Dedifferentiated amniotic fluid mesenchymal stem cell (primary cell): ENCODE results near the gene MACROD2.

Source experiments
- DNase-seq: peaks from one replicate; pipeline ENCODE4 v3.0.0-alpha.2; 2016; ENCODE audit errors: extremely low spot score

The MACROD2 gene

DNA sequence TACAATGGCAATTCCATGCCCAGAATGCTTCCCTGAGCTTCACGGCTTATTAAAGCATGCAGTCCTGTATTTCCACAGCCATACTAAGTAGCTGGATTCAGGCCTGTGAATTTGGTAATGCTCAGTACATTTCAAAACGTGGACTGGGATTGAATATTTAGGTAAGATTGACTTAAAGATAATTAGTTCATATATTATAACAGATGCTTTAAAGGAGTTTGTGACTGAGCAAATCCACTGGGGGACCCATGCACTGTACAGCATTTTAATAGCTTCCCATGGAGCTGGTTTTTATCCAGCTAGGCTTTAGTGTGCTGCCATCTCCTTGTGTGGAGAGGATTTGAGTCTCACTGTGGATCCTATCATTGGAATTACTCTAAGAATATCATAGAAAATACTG, 763.0 kb downstream of the MACROD2 start:
- DNase-seq = no peak

- no peak for DNase-seq
Measured at GRCh38 chr20:14759979-14760378, 764.7 kb downstream of the MACROD2 start.

DNA sequence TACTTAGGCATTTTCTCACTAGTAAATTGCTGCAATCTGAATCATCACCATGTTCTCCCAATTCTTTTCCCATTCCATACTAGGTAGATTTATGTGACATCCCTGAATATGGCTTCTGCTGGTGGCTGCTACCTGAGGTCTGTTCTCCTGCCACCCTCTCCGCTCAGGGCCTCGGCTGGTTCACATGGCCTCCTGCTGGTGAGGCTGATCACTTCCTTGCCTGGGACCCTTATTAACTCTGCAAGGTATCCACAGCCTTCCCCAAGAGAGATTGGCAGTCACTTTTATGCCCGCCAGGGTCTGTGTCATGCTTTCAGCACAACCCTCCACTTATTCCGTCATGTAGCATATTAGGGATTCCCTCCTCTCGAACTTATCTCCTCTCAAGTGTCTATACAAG, 766.6 kb downstream of the MACROD2 start:
- no peak for DNase-seq

GRCh38 chr20:14764511-14765369, 769.4 kb downstream of the MACROD2 start:
- DNase-seq = no peak

- DNase-seq = no peak
Measured at GRCh38 chr20:14765370-14765701, 770.0 kb downstream of the MACROD2 start.

- no peak for DNase-seq
Measured at GRCh38 chr20:14773486-14773885, 778.2 kb downstream of the MACROD2 start.

GRCh38 chr20:14775778-14776177, 780.5 kb downstream of the MACROD2 start:
- peak; percentile 63 for DNase-seq

- no peak for DNase-seq
Measured at GRCh38 chr20:14777591-14777990, 782.3 kb downstream of the MACROD2 start.

DNA sequence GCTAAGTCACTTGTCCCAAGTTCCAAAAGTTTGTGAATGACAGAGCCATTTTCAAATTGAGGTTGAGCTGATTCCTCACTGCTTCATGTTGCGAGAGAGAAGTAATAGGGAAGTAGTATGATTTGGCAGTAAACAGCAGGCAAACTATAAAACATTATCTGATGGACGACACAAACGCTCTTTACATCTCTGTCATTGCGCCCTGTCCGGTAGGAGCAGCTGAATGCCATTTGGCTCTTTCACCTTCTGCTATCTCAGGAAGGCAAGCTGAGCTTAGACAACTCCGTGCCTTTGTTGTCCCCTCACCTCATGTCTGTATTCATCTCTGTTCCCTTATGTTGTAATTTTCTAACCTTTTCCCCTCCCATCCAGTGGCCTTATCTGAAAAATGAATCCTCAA, 782.8 kb downstream of the MACROD2 start:
- DNase-seq = no peak

DNA sequence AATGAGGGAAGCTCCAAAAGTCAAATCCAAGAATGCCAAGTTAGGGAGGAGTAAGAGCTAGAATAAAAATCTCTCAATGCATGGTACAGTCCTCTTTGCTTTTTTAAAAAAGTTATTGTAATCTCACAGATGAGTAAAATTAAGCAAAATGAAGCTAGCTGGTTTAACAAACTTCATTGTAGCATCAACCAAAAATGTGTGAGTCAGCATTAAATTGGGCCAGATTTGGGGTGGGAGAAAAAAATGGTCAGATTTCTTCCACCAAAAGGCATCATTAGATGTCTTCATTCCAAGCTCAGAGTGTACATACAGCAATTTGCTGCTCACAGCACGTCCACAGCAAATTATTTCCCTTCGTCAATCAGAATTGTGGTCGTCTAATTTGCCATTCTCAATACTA, 783.6 kb downstream of the MACROD2 start:
- no peak for DNase-seq

GRCh38 chr20:14780508-14780907, 785.2 kb downstream of the MACROD2 start:
- no peak for DNase-seq

DNA sequence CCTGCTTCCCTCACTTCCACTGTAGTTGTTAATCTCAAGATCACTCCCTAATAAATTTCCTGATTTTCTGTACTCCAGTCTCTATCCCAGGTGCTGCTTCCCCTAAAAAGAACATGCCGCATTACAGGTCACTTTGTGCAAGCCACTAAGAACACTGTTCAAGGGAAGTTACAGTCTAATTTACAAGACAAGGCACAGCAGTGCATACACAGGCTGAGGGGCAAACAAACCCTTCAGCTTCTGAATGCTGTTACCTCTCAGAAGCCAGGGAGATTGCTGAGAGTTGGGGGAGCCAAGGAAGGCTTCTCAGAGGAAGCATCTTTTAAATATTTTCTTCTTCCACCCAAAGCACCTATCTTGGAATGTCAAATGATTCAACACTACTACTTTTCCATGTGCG, 787.4 kb downstream of the MACROD2 start:
- DNase-seq = no peak

DNA sequence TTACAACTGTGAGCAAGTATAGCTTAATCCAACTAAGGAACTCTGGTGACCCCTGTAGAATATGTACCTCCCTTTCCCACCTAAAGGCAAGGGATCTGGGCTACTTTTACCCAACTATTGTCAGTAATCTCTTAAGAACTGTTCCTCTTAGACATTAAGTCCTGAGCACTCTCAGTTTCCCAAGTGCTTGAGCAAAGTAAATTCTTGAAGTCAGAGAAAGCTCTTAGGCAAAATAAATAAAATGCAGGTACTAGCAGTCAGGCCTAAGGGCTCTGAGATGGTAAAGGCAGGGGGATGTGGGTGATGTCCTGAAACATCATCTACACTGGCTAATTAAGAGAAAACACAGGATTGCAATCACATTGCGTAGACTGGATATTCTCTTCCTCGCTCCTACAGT, 788.5 kb downstream of the MACROD2 start:
- DNase-seq = no peak

GRCh38 chr20:14785065-14785743, 789.9 kb downstream of the MACROD2 start:
- DNase-seq = no peak

GRCh38 chr20:14790190-14790589, 794.9 kb downstream of the MACROD2 start:
- DNase-seq = no peak

GRCh38 chr20:14790771-14791620, 795.7 kb downstream of the MACROD2 start:
- DNase-seq = no peak

DNA sequence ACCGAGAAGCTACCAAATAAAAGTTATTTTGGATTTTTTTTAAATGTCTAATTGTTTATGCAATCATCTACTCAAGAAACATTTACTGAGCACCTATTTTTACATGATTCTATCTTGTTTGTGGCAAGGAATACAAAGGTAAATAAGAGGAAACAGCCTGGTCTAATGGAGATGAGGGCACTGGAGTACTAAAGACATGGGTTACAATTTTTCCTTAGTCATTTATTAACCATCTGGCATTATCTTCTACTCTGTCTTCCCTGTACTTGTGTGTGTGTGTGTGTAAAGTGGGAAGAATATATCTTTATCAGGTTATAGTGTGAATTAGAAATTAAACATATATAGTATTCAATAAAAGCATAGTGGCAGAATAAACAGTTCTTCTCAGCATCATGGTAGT, 797.6 kb downstream of the MACROD2 start:
- no peak for DNase-seq

GRCh38 chr20:14799545-14800216, 804.4 kb downstream of the MACROD2 start:
- DNase-seq = no peak

DNA sequence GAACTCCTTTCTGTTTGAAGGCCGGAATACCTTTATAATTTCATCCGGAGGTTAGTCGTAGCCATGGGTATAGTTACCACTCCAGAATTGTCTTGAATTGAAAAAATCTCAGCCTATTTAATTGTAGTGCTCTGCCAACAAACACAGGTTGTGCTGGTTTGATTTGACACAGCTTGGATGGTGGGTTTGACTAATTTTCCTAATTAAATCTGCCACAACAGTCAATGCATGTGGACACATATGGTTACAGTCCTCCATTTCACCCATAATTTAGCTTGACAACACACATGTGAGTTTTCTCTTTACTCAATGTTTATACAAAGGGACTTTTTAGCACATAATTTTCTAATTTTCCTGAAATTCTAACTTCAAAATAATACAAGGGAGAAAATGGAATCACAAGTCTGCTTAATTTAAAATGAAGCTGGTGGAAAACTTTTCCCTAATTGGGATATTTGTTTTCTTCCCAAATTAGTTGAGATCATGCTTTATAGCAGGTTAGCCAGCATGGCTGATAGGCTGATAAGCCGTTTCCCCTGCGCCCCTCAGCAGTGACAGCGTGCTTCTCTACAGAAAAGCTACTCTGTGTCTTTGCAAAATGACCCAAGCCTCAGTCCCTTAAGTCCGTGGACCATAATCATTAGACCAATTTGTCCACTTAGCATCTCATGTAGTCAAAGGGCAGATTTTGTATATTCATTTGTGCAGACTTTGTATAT, 805.5 kb downstream of the MACROD2 start:
- DNase-seq = no peak

DNA sequence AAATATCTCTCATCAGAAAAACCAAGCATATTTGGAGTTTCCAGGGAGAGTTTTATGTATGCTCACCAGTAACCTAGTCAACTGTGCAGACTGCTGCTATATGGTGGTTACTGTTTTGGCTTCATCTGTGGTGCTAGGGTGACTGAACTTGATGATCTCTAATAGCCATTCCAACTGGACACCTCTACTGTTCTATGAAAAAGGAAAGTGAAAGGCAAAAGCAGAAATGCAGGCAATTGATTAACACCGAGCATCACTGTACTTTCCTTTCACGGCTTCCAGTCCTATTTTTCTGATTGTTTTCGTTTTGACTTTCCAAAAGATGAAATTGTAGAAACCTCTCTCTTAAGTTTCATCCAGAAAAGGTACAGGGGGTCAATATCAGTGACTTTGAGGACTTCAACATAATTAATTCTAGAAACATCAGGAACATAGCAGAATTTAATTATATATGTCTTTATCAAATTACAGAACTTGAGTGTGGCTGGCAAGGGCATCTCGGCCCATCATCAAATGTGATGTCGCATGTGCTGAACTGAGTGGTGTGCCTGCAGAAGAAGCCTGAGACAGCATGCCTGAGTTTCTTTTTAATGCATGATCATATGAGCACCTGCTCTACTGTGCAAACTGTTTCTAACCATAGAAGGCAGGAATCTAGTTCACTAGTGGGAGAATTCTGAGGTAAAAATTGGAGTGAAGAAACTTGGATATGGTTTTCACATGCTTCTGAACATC, 806.4 kb downstream of the MACROD2 start:
- DNase-seq = no peak

DNA sequence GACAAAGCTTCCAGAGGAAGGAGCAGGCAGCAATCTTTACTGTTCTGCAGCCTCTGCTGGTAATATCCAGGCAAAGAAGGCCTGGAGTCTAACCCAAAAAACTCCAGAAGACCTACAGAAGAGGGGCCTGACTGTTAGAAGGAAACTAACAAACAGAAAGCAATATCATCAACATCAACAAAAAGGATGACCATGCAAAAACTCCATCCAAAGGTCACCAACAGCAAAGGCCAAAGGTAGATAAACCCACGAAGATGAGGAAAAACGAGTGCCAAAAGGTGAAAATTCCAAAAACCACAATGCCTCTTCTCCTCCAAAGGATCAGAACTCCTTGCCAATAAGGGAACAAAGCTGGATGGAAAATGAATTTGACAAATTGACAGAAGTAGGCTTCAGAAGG, 811.9 kb downstream of the MACROD2 start:
- DNase-seq = no peak
